Hepatocyte (in vitro differentiated cells): Measurements from ENCODE around the gene M1AP. TPM values are rescaled to one million over a fixed set of nuclear protein-coding genes. Genes with fewer than 3 reads are reported as not detected.

ENCODE experiments used
- DNase-seq: peaks from one replicate; pipeline ENCODE4 v3.0.0-alpha.2; 2016; ENCODE audit warnings: low spot score
- H2AFZ ChIP-seq: fragments of 200-600 bp; sonication (generic); 2 replicates; pipeline ENCODE4 v1.6.0; 2016; ENCODE audit warnings: antibody characterized with exemption, mild to moderate bottlenecking
- H3K27ac ChIP-seq: fragments of 200-600 bp; sonication (generic); 2 replicates; pipeline ENCODE4 v1.5.1; 2016; ENCODE audit warnings: mild to moderate bottlenecking
- H3K27me3 ChIP-seq: fragments of 200-600 bp; sonication (generic); 2 replicates; pipeline ENCODE4 v1.6.1; 2016
- H3K36me3 ChIP-seq: fragments of 200-600 bp; sonication (generic); replicated peaks from 2 replicates; pipeline ENCODE4 v1.5.1; 2016; ENCODE audit warnings: low read depth; ENCODE audit not compliant: insufficient read depth
- H3K4me1 ChIP-seq: fragments of 200-600 bp; sonication (generic); 2 replicates; pipeline ENCODE4 v1.5.1; 2016; ENCODE audit warnings: mild to moderate bottlenecking, moderate library complexity; ENCODE audit not compliant: insufficient read depth
- H3K4me2 ChIP-seq: fragments of 200-600 bp; sonication (generic); 2 replicates; pipeline ENCODE4 v1.6.0; 2016
- H3K4me3 ChIP-seq: fragments of 200-600 bp; sonication (generic); 2 replicates; pipeline ENCODE4 v1.5.1; 2016; ENCODE audit warnings: mild to moderate bottlenecking
- H3K79me2 ChIP-seq: fragments of 200-600 bp; sonication (generic); 2 replicates; pipeline ENCODE4 v1.6.0; 2017; ENCODE audit warnings: mild to moderate bottlenecking
- H3K9me2 ChIP-seq: fragments of 200-600 bp; sonication (generic); replicated peaks from 2 replicates; pipeline ENCODE4 v1.6.0; 2017; ENCODE audit warnings: mild to moderate bottlenecking; ENCODE audit not compliant: insufficient read depth
- H3K9me3 ChIP-seq: fragments of 200-600 bp; sonication (generic); 2 replicates; pipeline ENCODE4 v1.5.1; 2016; ENCODE audit warnings: low read depth, mild to moderate bottlenecking
- H4K20me1 ChIP-seq: fragments of 200-600 bp; sonication (generic); 2 replicates; pipeline ENCODE4 v1.6.0; 2016; ENCODE audit warnings: mild to moderate bottlenecking; ENCODE audit not compliant: insufficient read depth, poor library complexity, severe bottlenecking
- EZH2 ChIP-seq: fragments of 200-600 bp; sonication (generic); IDR thresholded peaks from 2 replicates; pipeline ENCODE4 v1.6.1; 2016; ENCODE audit warnings: antibody characterized with exemption, mild to moderate bottlenecking, borderline replicate concordance
- EZH2phosphoT487 ChIP-seq: fragments of 200-600 bp; sonication (generic); IDR thresholded peaks from one replicate; pipeline ENCODE4 v1.6.1; 2018; ENCODE audit warnings: antibody characterized with exemption, mild to moderate bottlenecking, low read depth, moderate library complexity; ENCODE audit not compliant: unreplicated experiment, severe bottlenecking
- WGBS: methylation state at CpG from one replicate; pipeline ENCODE4 v1.1.6; 2016; ENCODE audit warnings: low lambda C conversion rate; ENCODE audit errors: missing lambda C conversion rate; 5-methylcytosine and 5-hydroxymethylcytosine counted together
- polyA plus RNA-seq: library from polyadenylated mRNA; unstranded; fragments of >200 nt; fragmentation: Nextera tagmentation; extraction: Ambion mirVana; gene quantifications from 2 replicates; pipeline ENCODE4 v1.2.1, GENCODE V29; 2016
- total RNA-seq: library from RNA; depleted of rRNA; stranded (reverse); fragments of >200 nt; gene quantifications from 2 replicates; pipeline ENCODE4 v1.2.3, GENCODE V29; 2014
- TF ChIP-seq, protein P1 (sequence below): fragments of 200-600 bp; sonication (generic); IDR thresholded peaks from 2 replicates; pipeline ENCODE4 v1.5.1; 2016; ENCODE audit warnings: antibody characterized with exemption, mild to moderate bottlenecking; ENCODE audit not compliant: poor library complexity

M1AP gene
- total and polyA plus RNA-seq, 2 experiments from 2014 or later = 0.30 to 0.70 TPM

DNA sequence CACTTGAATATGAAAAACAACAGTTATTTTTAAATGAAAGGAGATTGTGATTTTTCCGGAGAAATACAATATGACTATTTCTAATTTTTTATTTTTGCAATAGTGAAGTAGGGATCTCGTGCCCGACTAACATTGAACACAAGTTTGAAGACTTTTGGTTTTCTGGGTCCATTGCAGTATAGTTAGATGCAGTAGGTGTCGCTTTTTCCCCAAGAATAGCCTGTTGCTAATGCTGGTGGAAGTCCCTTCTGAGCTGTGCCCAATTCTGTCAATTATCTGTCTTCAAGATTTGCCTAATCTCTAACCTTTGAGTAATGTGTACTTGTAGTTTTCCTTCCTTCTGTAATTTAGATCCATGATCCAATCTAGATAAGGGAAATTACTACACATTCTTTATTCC, 42.4 kb upstream of the M1AP start:
- Histone ChIP-seq H3K27me3 (no peaks in the 10 kb centered on the region), H4K20me1 (no peaks in the 10 kb centered on the region), H3K9me3 (no peaks in the 10 kb centered on the region), H3K4me1 (peaks cover 10% of the 10 kb centered on the region), H3K27ac (no peak overlapping the region), H3K9me2 (no peaks in the 10 kb centered on the region), H3K4me3 (no peak overlapping the region), H3K36me3 (no peaks in the 10 kb centered on the region), H2AFZ (no peak overlapping the region), H3K4me2 (no peak overlapping the region), H3K79me2 (no peaks in the 10 kb centered on the region)
- DNase-seq = peak; percentile 73
- no peak for TF ChIP-seq EZH2
- TF ChIP-seq, protein P1, sequence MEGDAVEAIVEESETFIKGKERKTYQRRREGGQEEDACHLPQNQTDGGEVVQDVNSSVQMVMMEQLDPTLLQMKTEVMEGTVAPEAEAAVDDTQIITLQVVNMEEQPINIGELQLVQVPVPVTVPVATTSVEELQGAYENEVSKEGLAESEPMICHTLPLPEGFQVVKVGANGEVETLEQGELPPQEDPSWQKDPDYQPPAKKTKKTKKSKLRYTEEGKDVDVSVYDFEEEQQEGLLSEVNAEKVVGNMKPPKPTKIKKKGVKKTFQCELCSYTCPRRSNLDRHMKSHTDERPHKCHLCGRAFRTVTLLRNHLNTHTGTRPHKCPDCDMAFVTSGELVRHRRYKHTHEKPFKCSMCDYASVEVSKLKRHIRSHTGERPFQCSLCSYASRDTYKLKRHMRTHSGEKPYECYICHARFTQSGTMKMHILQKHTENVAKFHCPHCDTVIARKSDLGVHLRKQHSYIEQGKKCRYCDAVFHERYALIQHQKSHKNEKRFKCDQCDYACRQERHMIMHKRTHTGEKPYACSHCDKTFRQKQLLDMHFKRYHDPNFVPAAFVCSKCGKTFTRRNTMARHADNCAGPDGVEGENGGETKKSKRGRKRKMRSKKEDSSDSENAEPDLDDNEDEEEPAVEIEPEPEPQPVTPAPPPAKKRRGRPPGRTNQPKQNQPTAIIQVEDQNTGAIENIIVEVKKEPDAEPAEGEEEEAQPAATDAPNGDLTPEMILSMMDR = peak; percentile 90
- WGBS = 20% methylated on average over 4 of the region's 4 CpGs

DNA sequence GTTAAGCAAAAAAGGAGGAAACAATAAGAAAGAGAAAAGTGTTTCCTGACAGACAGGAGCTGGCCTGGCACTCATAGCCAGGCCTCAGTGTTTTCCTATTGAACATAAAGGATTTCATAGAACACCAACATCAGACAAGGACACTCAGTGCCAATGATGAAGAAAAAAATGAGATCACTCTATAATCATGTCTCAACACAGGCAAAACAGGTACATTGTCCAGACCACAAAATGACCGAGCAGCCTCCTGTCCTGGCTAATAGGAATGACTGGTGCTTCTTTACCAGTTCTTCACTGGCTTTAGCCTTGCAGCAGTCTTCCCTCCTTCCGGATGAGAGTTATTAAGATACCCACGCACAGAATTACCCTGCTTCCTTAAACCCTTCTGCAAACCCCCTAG, 41.5 kb upstream of the M1AP start:
- Histone ChIP-seq H3K79me2 (no peaks in the 10 kb centered on the region), H3K4me1 (peaks cover 10% of the 10 kb centered on the region), H3K4me2 (no peak overlapping the region), H3K36me3 (no peaks in the 10 kb centered on the region), H3K9me2 (no peaks in the 10 kb centered on the region), H3K4me3 (no peak overlapping the region), H3K9me3 (no peaks in the 10 kb centered on the region), H2AFZ (no peak overlapping the region), H3K27me3 (no peaks in the 10 kb centered on the region), H4K20me1 (no peaks in the 10 kb centered on the region), H3K27ac (no peak overlapping the region)
- no peak for DNase-seq
- TF ChIP-seq EZH2 (no peak), EZH2phosphoT487 (no peak)
- TF ChIP-seq, protein P1 = no peak
- 75% methylated on average over 3 of the region's 3 CpGs for WGBS

DNA sequence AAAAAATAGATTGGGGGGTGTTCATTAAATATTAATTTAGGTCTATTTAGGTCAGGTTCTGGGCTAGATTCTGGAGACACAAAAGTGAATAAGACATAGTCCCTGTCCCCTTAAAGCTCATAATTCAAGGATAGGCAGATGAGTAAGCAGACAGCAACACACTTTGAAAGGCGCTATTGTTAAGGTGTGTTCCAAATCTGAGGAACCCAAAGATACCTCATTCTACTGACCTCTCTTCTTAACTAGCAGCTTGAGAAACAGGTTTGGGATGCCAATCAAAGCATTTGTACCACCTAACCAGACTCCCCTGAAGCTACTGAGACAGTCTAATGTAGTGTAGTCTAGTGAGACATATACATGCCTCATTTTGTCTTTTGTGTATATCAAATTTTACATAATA, 40.8 kb upstream of the M1AP start:
- TF ChIP-seq EZH2 (no peak), EZH2phosphoT487 (no peak)
- TF ChIP-seq, protein P1 = no peak
- Histone ChIP-seq H3K36me3 (no peaks in the 10 kb centered on the region), H3K79me2 (no peaks in the 10 kb centered on the region), H3K27me3 (no peaks in the 10 kb centered on the region), H3K4me3 (no peak overlapping the region), H3K9me2 (no peaks in the 10 kb centered on the region), H3K4me2 (no peak overlapping the region), H3K4me1 (peaks cover 4% of the 10 kb centered on the region), H2AFZ (no peak overlapping the region), H4K20me1 (no peaks in the 10 kb centered on the region), H3K27ac (no peak overlapping the region), H3K9me3 (no peaks in the 10 kb centered on the region)
- DNase-seq = no peak
- 90% methylated on average over 1 of the region's 1 CpG for WGBS

DNA sequence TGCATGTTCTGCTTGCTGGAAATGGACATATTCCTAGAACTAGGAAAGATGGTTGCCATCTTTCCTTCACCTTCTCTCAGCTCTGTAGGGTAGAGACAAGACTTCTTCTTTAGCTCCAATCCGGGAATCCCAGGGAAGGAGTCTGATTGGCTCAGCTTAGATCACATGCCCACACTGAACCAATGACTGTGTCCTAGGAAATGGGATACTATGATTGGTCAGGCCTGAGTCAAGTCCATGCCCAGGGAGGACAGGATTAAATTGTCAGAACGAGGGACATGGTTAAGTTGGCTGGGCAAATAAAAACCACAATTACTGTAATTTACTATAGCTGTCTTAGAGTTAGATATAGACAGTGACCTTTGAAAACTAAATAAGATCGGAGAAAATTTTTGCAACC, 37.3 kb upstream of the M1AP start:
- no peak overlapping the region for H3K4me3 ChIP-seq
- H3K79me2 ChIP-seq = no peaks in the 10 kb centered on the region
- no peak for TF ChIP-seq EZH2
- TF ChIP-seq, protein P1 = no peak
- no peak for TF ChIP-seq EZH2phosphoT487
- H4K20me1 ChIP-seq = no peaks in the 10 kb centered on the region
- no peaks in the 10 kb centered on the region for H3K27me3 ChIP-seq
- H3K27ac ChIP-seq = no peak overlapping the region
- no peaks in the 10 kb centered on the region for H3K36me3 ChIP-seq
- H2AFZ ChIP-seq = no peak overlapping the region
- no peaks in the 10 kb centered on the region for H3K4me1 ChIP-seq
- no peak for DNase-seq
- H3K9me2 ChIP-seq = no peaks in the 10 kb centered on the region
- no peaks in the 10 kb centered on the region for H3K9me3 ChIP-seq
- 83% methylated on average over 3 of the region's 3 CpGs for WGBS
- no peak overlapping the region for H3K4me2 ChIP-seq
